GM23338 (cell line): ENCODE results near the gene UNC5A. TPM values are rescaled to one million over a fixed set of nuclear protein-coding genes. Genes with fewer than 3 reads are reported as not detected.

Experiments
- ATAC-seq: fragments of 200-7000 bp; cut with Tn5 transposase; 3 replicates; pipeline ENCODE4 v1.9.1; 2020
- DNase-seq: peaks from one replicate; pipeline ENCODE4 v3.0.0-alpha.2; 2015; ENCODE audit warnings: low spot score
- H2AFZ ChIP-seq: fragments of 200-600 bp; sonication (generic); 2 replicates; pipeline ENCODE4 v1.8.0; 2016; ENCODE audit warnings: antibody characterized with exemption, mild to moderate bottlenecking, moderate library complexity
- H3F3A ChIP-seq: fragments of 200-600 bp; sonication (generic); replicated peaks from 2 replicates; pipeline ENCODE4 v1.8.0; 2017; ENCODE audit warnings: antibody characterized with exemption, mixed run types, low read depth
- H3K27ac ChIP-seq: fragments of 200-600 bp; sonication (generic); 2 replicates; pipeline ENCODE4 v1.6.1; 2016; ENCODE audit warnings: low read depth
- H3K27me3 ChIP-seq: fragments of 200-600 bp; sonication (generic); 2 replicates; pipeline ENCODE4 v1.8.0; 2016; ENCODE audit warnings: mild to moderate bottlenecking, mixed run types, moderate library complexity; ENCODE audit not compliant: insufficient read depth
- H3K36me3 ChIP-seq: fragments of 200-600 bp; sonication (generic); 2 replicates; pipeline ENCODE4 v1.8.0; 2016; ENCODE audit warnings: mild to moderate bottlenecking; ENCODE audit not compliant: insufficient read depth
- H3K4me1 ChIP-seq: fragments of 200-600 bp; sonication (generic); 2 replicates; pipeline ENCODE4 v1.8.0; 2016; ENCODE audit warnings: mild to moderate bottlenecking, moderate library complexity; ENCODE audit not compliant: insufficient read depth
- H3K4me2 ChIP-seq: fragments of 200-600 bp; sonication (generic); 2 replicates; pipeline ENCODE4 v1.7.1; 2017; ENCODE audit warnings: mixed run types
- H3K4me3 ChIP-seq: fragments of 200-600 bp; sonication (generic); 2 replicates; pipeline ENCODE4 v1.6.1; 2016; ENCODE audit warnings: mixed run types
- H3K79me2 ChIP-seq: fragments of 200-600 bp; sonication (generic); replicated peaks from 2 replicates; pipeline ENCODE4 v1.8.0; 2017; ENCODE audit warnings: mild to moderate bottlenecking; ENCODE audit not compliant: insufficient read depth
- H3K9me2 ChIP-seq: fragments of 200-600 bp; sonication (generic); 2 replicates; pipeline ENCODE4 v1.8.0; 2017; ENCODE audit not compliant: insufficient read depth
- H4K20me1 ChIP-seq: fragments of 200-600 bp; sonication (generic); replicated peaks from 2 replicates; pipeline ENCODE4 v1.8.0; 2017; ENCODE audit warnings: mild to moderate bottlenecking; ENCODE audit not compliant: insufficient read depth
- H3K27ac Mint-ChIP-seq: 2 replicates; pipeline ENCODE4 v1.8.0; 2020; ENCODE audit warnings: inconsistent platforms, mild to moderate bottlenecking, moderate library complexity, mixed read lengths
- H3K27me3 Mint-ChIP-seq: 3 replicates; pipeline ENCODE4 v1.8.0; 2022; ENCODE audit warnings: low read depth, mild to moderate bottlenecking, moderate library complexity, mixed read lengths, inconsistent platforms; ENCODE audit not compliant: insufficient read depth, poor library complexity
- H3K36me3 Mint-ChIP-seq: 3 replicates; pipeline ENCODE4 v1.8.0; 2021; ENCODE audit warnings: low read depth, mild to moderate bottlenecking, inconsistent platforms, moderate library complexity, mixed read lengths
- H3K4me1 Mint-ChIP-seq: 3 replicates; pipeline ENCODE4 v1.8.0; 2020; ENCODE audit warnings: mild to moderate bottlenecking, inconsistent platforms, mixed read lengths
- H3K4me3 Mint-ChIP-seq: 3 replicates; pipeline ENCODE4 v1.8.0; 2021; ENCODE audit warnings: moderate library complexity, mild to moderate bottlenecking, inconsistent platforms, mixed read lengths
- H3K9me3 Mint-ChIP-seq: 3 replicates; pipeline ENCODE4 v1.8.0; 2020; ENCODE audit warnings: moderate library complexity, mild to moderate bottlenecking, inconsistent platforms, mixed read lengths
- EZH2 ChIP-seq: fragments of 200-600 bp; sonication (generic); IDR thresholded peaks from one replicate; pipeline ENCODE4 v1.8.0; 2017; ENCODE audit warnings: antibody characterized with exemption, mild to moderate bottlenecking, low read depth; ENCODE audit not compliant: unreplicated experiment
- EZH2phosphoT487 ChIP-seq: fragments of 200-600 bp; sonication (generic); IDR thresholded peaks from one replicate; pipeline ENCODE4 v1.8.1; 2018; ENCODE audit warnings: antibody characterized with exemption; ENCODE audit not compliant: unreplicated experiment
- POLR2AphosphoS5 ChIP-seq: IDR thresholded peaks from 2 replicates; pipeline ENCODE4 v1.6.1; 2016; ENCODE audit warnings: antibody characterized with exemption, low read depth
- ZNF114 ChIP-seq: fragments of 250-450 bp; sonication (Bioruptor Pico); IDR thresholded peaks from 2 replicates; pipeline ENCODE4 v1.5.0; 2020; ENCODE audit warnings: mild to moderate bottlenecking, moderate library complexity
- ZNF331 ChIP-seq: fragments of 250-450 bp; sonication (Bioruptor Pico); IDR thresholded peaks from 2 replicates; pipeline ENCODE4 v1.5.0; 2020; ENCODE audit warnings: low read depth, mild to moderate bottlenecking, moderate library complexity
- polyA plus RNA-seq: library from polyadenylated mRNA; unstranded; fragments of >200 nt; fragmentation: Nextera tagmentation; extraction: Ambion mirVana; gene quantifications from 2 replicates; pipeline ENCODE4 v1.2.1, GENCODE V29; 2016
- total RNA-seq: library from RNA; depleted of rRNA; stranded (reverse); fragments of >200 nt; shearing (Covaris generic); gene quantifications from 2 replicates; pipeline ENCODE4 v1.2.3, GENCODE V29; 2014
- TF ChIP-seq, protein P1 (sequence below): fragments of 250-450 bp; sonication (Bioruptor Pico); IDR thresholded peaks from 2 replicates; pipeline ENCODE4 v1.5.0; 2020; ENCODE audit warnings: mild to moderate bottlenecking, moderate library complexity
- TF ChIP-seq, protein P2 (sequence below): IDR thresholded peaks from 2 replicates; pipeline ENCODE4 v1.6.1; 2016; ENCODE audit warnings: antibody characterized with exemption
- TF ChIP-seq, protein P3 (sequence below): IDR thresholded peaks from one replicate; pipeline ENCODE4 v1.6.1; 2018; ENCODE audit warnings: antibody characterized with exemption; ENCODE audit not compliant: unreplicated experiment

Gene UNC5A
- total and polyA plus RNA-seq, 2 experiments from 2014 or later: 0.92 to 3.9 TPM

DNA sequence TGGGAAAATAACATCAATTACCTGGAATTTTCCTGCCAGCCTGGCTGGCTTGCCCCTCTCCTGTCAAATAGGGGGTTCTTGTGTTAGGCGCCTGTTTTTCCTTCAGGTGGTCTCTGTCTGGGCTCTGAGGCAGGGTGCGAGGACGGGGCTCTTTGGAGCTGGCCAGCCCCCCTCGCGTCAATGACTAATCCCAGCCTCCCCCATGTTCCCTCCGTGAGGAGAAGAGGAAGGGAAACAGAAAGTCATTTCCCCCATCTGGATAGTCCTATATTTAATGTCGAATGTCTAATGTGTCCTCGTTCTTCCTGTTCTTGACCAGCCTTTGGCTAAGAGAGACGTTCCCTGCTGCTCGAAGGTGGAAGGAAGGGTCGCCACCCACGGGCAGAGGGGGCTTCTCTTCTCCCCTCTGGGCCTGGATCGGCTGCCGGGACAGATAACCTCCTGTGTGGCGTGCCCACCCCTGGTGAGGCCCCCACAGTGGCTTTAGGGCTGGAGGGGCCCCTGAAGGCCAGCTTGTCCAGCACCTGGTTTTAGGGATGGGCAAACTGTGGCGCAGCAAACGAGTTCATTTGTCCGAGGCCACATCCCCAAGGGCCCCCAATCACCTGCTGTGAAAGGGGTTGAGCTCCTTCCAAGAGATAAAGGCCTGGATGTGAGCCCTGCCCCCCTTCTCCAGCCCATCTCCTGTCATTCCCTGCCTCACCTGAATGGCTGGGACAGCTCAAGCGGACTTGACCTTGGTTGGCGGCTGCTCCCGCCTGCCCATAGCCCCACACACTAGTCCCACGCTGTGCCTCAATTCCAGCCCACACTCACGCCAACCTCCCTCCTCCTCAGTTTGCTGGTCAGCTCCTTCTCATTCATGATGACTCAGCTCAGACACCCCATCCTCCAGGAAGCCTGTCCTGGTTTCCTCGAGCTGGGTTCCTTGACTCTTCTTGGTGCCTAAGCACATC lies 35.9 kb upstream of the UNC5A start:
- peak overlapping the region; percentile 62 for H3K4me2 ChIP-seq
- peaks cover 19% of the 10 kb centered on the region for H3K4me1 ChIP-seq
- H3K27me3 Mint-ChIP-seq: peaks cover 9% of the 10 kb centered on the region
- H3K9me3 Mint-ChIP-seq: peaks cover 6% of the 10 kb centered on the region; the same call in 2 of the 3 replicates
- no peaks in the 10 kb centered on the region; the same call in 2 of the 3 replicates for H3K36me3 Mint-ChIP-seq
- H4K20me1 ChIP-seq: no peaks in the 10 kb centered on the region
- no peaks in the 10 kb centered on the region for H3K27me3 ChIP-seq
- H3K36me3 ChIP-seq: no peaks in the 10 kb centered on the region
- no peaks in the 10 kb centered on the region for H3K79me2 ChIP-seq
- H3K27ac Mint-ChIP-seq: no peak overlapping the region
- peaks cover 22% of the 10 kb centered on the region for H3K4me1 Mint-ChIP-seq
- H2AFZ ChIP-seq: peak overlapping the region; percentile 59; the same call in 1 of the 2 replicates
- peak overlapping the region; percentile 2; the same call in 1 of the 3 replicates for H3K4me3 Mint-ChIP-seq
- ATAC-seq (peak; percentile 90), DNase-seq (peak; percentile 60)
- no peak overlapping the region for H3K27ac ChIP-seq
- H3K9me2 ChIP-seq: no peaks in the 10 kb centered on the region
- H3F3A ChIP-seq: 0 out of 2 replicates have a peak, but pooled peaks cover 3% of the 10 kb centered on the region
- TF ChIP-seq, protein P1, sequence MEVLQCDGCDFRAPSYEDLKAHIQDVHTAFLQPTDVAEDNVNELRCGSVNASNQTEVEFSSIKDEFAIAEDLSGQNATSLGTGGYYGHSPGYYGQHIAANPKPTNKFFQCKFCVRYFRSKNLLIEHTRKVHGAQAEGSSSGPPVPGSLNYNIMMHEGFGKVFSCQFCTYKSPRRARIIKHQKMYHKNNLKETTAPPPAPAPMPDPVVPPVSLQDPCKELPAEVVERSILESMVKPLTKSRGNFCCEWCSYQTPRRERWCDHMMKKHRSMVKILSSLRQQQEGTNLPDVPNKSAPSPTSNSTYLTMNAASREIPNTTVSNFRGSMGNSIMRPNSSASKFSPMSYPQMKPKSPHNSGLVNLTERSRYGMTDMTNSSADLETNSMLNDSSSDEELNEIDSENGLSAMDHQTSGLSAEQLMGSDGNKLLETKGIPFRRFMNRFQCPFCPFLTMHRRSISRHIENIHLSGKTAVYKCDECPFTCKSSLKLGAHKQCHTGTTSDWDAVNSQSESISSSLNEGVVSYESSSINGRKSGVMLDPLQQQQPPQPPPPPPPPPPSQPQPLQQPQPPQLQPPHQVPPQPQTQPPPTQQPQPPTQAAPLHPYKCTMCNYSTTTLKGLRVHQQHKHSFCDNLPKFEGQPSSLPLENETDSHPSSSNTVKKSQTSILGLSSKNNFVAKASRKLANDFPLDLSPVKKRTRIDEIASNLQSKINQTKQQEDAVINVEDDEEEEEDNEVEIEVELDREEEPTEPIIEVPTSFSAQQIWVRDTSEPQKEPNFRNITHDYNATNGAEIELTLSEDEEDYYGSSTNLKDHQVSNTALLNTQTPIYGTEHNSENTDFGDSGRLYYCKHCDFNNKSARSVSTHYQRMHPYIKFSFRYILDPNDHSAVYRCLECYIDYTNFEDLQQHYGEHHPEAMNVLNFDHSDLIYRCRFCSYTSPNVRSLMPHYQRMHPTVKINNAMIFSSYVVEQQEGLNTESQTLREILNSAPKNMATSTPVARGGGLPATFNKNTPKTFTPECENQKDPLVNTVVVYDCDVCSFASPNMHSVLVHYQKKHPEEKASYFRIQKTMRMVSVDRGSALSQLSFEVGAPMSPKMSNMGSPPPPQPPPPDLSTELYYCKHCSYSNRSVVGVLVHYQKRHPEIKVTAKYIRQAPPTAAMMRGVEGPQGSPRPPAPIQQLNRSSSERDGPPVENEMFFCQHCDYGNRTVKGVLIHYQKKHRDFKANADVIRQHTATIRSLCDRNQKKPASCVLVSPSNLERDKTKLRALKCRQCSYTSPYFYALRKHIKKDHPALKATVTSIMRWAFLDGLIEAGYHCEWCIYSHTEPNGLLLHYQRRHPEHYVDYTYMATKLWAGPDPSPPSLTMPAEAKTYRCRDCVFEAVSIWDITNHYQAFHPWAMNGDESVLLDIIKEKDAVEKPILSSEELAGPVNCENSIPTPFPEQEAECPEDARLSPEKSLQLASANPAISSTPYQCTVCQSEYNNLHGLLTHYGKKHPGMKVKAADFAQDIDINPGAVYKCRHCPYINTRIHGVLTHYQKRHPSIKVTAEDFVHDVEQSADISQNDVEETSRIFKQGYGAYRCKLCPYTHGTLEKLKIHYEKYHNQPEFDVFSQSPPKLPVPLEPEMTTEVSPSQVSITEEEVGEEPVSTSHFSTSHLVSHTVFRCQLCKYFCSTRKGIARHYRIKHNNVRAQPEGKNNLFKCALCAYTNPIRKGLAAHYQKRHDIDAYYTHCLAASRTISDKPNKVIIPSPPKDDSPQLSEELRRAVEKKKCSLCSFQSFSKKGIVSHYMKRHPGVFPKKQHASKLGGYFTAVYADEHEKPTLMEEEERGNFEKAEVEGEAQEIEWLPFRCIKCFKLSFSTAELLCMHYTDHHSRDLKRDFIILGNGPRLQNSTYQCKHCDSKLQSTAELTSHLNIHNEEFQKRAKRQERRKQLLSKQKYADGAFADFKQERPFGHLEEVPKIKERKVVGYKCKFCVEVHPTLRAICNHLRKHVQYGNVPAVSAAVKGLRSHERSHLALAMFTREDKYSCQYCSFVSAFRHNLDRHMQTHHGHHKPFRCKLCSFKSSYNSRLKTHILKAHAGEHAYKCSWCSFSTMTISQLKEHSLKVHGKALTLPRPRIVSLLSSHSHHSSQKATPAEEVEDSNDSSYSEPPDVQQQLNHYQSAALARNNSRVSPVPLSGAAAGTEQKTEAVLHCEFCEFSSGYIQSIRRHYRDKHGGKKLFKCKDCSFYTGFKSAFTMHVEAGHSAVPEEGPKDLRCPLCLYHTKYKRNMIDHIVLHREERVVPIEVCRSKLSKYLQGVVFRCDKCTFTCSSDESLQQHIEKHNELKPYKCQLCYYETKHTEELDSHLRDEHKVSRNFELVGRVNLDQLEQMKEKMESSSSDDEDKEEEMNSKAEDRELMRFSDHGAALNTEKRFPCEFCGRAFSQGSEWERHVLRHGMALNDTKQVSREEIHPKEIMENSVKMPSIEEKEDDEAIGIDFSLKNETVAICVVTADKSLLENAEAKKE (CRISPR knock-in tag): no peak
- TF ChIP-seq, protein P2, sequence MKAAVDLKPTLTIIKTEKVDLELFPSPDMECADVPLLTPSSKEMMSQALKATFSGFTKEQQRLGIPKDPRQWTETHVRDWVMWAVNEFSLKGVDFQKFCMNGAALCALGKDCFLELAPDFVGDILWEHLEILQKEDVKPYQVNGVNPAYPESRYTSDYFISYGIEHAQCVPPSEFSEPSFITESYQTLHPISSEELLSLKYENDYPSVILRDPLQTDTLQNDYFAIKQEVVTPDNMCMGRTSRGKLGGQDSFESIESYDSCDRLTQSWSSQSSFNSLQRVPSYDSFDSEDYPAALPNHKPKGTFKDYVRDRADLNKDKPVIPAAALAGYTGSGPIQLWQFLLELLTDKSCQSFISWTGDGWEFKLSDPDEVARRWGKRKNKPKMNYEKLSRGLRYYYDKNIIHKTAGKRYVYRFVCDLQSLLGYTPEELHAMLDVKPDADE: no peak
- no peak for TF ChIP-seq ZNF114 (CRISPR knock-in tag)
- no peak for TF ChIP-seq ZNF331 (CRISPR knock-in tag)
- no peak for TF ChIP-seq EZH2
- TF ChIP-seq, protein P3, sequence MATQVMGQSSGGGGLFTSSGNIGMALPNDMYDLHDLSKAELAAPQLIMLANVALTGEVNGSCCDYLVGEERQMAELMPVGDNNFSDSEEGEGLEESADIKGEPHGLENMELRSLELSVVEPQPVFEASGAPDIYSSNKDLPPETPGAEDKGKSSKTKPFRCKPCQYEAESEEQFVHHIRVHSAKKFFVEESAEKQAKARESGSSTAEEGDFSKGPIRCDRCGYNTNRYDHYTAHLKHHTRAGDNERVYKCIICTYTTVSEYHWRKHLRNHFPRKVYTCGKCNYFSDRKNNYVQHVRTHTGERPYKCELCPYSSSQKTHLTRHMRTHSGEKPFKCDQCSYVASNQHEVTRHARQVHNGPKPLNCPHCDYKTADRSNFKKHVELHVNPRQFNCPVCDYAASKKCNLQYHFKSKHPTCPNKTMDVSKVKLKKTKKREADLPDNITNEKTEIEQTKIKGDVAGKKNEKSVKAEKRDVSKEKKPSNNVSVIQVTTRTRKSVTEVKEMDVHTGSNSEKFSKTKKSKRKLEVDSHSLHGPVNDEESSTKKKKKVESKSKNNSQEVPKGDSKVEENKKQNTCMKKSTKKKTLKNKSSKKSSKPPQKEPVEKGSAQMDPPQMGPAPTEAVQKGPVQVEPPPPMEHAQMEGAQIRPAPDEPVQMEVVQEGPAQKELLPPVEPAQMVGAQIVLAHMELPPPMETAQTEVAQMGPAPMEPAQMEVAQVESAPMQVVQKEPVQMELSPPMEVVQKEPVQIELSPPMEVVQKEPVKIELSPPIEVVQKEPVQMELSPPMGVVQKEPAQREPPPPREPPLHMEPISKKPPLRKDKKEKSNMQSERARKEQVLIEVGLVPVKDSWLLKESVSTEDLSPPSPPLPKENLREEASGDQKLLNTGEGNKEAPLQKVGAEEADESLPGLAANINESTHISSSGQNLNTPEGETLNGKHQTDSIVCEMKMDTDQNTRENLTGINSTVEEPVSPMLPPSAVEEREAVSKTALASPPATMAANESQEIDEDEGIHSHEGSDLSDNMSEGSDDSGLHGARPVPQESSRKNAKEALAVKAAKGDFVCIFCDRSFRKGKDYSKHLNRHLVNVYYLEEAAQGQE: no peak
- no peak for TF ChIP-seq POLR2AphosphoS5
- TF ChIP-seq EZH2phosphoT487: no peak
- no peak overlapping the region for H3K4me3 ChIP-seq
